Endothelial cell of umbilical vein (primary cell): ENCODE data around the gene TRPM7.

Experiments used
- CTCF ChIP-seq, 2 donors: IDR thresholded peaks; 1 replicate in 1 of 2; 2 replicates in 1 of 2; pipeline ENCODE4 v1.5.1; 2011; ENCODE audit warnings: low read length in 2 of 2, mild to moderate bottlenecking in 2 of 2, moderate library complexity in 2 of 2, control low read depth in 1 of 2, inconsistent platforms in 1 of 2, low read depth in 1 of 2; ENCODE audit not compliant: insufficient read depth in 1 of 2; ENCODE audit errors: extremely low read depth in 1 of 2
- EZH2 ChIP-seq: IDR thresholded peaks from 2 replicates; pipeline ENCODE4 v1.6.1; 2012; ENCODE audit warnings: borderline replicate concordance, low read depth, mild to moderate bottlenecking, moderate library complexity, low read length, inconsistent platforms; ENCODE audit not compliant: severe bottlenecking
- FOS ChIP-seq: IDR thresholded peaks from 2 replicates; pipeline ENCODE4 v1.6.1; 2011; ENCODE audit warnings: mild to moderate bottlenecking, low read length, moderate library complexity, borderline replicate concordance; ENCODE audit not compliant: insufficient read depth
- MAX ChIP-seq: IDR thresholded peaks from 2 replicates; pipeline ENCODE4 v1.6.1; 2011; ENCODE audit not compliant: insufficient read depth, insufficient read length
- POLR2A ChIP-seq: IDR thresholded peaks from 2 replicates; pipeline ENCODE4 v1.6.1; 2012; ENCODE audit warnings: low read depth, mild to moderate bottlenecking, control low read depth, low read length

- TF ChIP-seq CTCF (IDR thresholded peaks at IDR 0.05; ENCODE audit: extremely low read depth in 1 of 2, insufficient read depth in 1 of 2, low read depth in 1 of 2, low read length in 2 of 2) = no peak
- TF ChIP-seq POLR2A = no peak
- TF ChIP-seq EZH2 = no peak
- TF ChIP-seq MAX = no peak
- no peak for TF ChIP-seq FOS
These were observed 59.1 kb downstream of the TRPM7 start for GRCh38 chr15:50627351-50628055.
